Right renal pelvis (tissue), 4 donors: ENCODE data around the gene RTL5. TPM values are rescaled to one million over a fixed set of nuclear protein-coding genes. Genes with fewer than 3 reads are reported as not detected.

Experiments
- DNase-seq, 4 donors: peaks; one replicate each; pipeline ENCODE4 v3.0.0-alpha.2; 2013; ENCODE audit warnings: low read depth in 4 of 4, low spot score in 3 of 4, missing footprints in 1 of 4
- polyA plus RNA-seq, 4 donors: library from polyadenylated mRNA; unstranded; fragments of 120-200 nt; gene quantifications; one replicate each; pipeline ENCODE4 v1.2.1, GENCODE V29; 2013; ENCODE audit not compliant: insufficient read length in 4 of 4

The RTL5 gene
- polyA plus RNA-seq, 4 donors: 22.2 to 26.6 (median 23.7) TPM

- no peak for DNase-seq
These were observed 20.6 kb downstream of the RTL5 start for GRCh38 chrX:72110876-72111708.

DNA sequence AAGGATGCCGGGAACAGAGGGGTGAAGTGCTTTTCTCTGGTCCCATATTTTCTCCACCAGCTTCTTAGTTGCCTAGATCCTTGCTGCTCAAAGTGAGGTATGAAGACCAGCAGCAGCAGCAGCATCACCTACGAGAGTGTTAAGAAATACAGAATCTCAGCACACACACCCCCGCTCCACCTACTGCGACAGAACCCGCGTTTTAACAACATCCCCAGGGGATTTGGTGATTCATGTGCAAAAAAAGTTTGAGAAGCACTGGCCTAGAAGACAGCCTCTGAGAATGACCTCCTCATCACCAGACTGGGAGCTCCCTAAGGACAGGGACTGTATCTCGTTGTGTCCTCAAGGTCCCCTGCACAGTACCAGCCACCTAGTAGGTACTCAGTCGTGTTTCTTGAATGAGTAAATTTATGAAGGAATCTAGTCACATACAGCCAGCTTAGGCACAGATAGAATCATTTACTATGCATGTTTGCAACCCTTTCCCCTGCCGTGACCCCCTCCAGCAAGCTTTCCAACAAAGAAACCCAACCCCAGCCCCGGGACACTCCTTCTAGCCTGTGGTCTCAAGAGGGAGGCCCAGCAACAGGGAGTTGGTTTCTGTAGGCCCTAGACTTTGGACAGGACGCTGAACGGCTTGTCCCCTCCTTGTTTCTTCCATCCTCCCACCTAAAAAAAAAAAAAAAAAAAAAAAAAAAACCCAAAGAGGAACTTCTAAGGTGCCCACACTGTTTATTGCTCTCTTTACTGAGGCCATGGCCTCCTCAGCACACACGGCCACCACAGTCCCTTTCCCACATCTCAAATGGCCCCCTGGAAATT, 21.5 kb downstream of the RTL5 start:
- DNase-seq: no peak

DNA sequence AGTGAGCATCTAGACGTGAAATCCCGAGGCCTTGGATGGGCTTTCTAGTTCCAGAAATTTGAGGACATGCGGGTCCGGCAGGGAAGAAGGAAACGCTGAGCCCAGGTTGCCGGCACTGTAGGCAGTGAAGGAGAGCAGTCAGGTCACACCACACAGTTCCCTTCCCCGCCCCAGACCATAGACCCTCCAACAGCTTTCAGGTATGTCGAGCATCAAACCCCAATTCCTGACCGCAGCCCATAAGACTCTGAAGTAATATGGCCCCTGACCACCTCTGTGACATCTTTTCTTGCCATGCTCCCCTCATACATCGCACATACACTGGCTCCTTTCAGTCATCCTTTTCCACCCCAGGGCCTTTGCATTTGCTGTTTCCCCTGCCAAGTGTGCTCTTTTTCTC, 23.0 kb downstream of the RTL5 start:
- no peak for DNase-seq

- DNase-seq: no peak
These were observed 23.7 kb downstream of the RTL5 start for GRCh38 chrX:72107841-72108595.

- no peak for DNase-seq
These were observed 24.4 kb downstream of the RTL5 start for GRCh38 chrX:72107320-72107719.

- no peak for DNase-seq
These were observed 26.3 kb downstream of the RTL5 start for GRCh38 chrX:72105436-72105835.

DNA sequence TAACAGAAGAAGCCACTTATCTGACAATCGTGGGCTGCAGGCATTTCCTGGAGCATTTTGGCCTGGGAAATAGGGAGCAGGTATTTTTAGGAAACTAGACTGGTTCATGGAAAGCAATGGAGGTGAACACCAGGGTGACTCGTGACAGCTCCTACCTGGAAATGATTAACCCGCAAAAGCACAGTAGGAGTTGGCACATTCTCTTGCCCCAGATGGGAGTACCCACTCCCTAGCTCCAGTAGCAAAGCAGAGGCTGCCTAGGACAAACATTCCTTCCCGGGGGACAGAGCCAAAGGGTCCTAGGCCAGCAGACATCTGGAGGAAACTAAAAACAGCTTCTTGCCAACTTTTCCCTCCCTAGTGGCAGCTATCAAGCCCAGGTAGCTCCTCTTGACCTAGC, 29.0 kb downstream of the RTL5 start:
- peak in 1 of 4 donors; percentile 39 for DNase-seq

- no peak for DNase-seq
These were observed 29.6 kb downstream of the RTL5 start for GRCh38 chrX:72102126-72102525.

DNA sequence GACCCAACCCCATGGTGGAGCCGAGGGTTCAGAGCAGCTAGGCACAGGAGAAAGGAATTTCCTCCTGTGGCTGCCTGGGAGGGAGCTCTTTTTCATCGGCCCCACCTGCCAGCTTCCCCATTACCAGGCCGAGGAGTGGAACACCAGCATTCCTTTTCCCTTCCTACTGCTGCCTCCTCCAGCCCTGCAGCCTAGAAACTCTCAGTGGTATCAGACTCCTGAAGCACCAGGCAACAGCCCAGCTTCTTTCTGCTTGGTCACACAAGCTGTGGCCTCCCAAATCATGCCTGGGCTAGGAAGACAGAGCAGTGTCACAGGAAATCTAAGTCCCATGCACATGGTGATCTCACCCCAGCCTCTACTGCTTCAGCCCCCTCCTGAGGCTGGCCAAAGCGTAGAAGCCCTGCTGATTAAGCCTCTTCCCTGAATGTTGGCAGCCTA, 30.1 kb downstream of the RTL5 start:
- DNase-seq: no peak

GRCh38 chrX:72100824-72101351, 30.8 kb downstream of the RTL5 start:
- DNase-seq: no peak

- DNase-seq: no peak
These were observed 31.5 kb downstream of the RTL5 start for GRCh38 chrX:72100051-72100755.

- no peak for DNase-seq
These were observed 34.6 kb downstream of the RTL5 start for GRCh38 chrX:72097098-72097497.

GRCh38 chrX:72095370-72095769, 36.3 kb downstream of the RTL5 start:
- no peak for DNase-seq

DNA sequence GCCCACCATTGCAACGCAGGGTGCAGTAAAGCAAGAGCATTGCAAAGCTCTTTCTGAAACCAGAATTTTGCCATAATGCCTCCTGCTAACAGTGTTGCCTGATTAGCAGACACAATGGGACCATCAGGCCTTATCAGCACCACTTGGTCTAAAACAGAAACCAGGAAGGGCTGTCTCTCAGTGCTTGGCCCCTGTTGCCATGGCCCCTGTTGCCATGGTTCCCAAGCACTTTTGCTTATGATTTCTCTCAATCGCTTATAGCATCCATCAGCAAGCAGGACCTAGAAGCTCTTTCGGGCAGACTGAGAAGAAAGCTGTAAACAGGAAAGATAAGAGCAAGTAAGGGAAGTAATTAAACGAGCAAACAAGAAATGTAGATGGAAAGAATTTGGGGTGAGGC, 36.8 kb downstream of the RTL5 start:
- no peak for DNase-seq

GRCh38 chrX:72089254-72089653, 42.5 kb downstream of the RTL5 start:
- no peak for DNase-seq

DNA sequence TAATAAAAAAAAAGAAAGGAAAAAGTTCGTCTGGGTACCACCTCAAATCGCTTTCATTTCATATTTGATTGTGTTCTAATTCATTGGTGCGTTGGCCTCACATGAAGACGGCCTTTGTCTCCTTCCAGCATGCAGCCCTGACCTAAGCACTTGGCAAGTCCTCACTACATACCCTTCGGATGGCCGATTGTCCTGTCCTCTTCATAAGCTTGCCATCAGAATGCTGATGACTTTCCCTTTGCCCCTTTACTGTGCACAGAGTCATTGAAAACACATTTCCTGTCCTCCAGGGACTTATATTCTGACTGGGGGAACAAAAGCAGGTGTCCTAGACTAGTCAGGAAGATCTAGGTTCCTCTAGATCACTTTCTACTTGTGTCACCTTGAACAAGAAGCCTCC, 43.0 kb downstream of the RTL5 start:
- DNase-seq: no peak

DNA sequence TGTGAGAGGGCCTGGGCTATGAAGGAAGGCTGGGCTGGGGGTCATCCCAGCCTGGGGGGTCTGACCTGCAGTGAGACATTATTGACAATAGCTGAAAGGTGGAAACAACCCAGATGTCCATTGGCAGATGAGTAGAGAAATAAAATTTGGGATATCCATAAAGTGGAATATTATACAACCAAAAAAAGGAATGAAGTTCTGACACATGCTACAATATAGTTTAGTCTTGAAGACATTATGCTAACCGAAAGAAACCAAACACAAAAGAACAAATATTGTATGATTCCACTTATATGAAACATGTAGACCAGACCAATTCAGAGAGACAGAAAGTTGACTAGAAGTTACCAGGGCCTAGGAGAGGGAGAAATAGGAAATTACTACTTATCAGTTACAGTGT, 44.7 kb downstream of the RTL5 start:
- no peak for DNase-seq

DNA sequence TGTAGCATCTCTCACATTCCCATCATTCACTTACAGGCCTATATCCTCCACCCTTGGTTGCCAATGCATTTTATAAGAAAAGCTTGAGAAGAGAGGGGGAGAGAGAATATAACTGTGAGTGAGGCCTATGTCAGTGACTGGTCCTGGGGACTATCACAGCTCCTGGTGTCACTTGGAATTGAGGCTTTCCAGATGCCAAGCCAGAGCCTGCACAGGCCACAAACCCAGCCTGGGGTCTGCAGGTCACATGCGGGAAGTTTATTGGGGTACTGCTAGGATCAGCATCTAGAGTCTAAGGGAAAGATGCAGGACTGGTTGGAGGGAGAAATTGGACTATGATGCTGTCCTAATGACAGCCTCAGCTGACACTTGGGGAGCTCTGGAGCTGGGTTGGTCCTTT, 47.6 kb downstream of the RTL5 start:
- DNase-seq: no peak

DNA sequence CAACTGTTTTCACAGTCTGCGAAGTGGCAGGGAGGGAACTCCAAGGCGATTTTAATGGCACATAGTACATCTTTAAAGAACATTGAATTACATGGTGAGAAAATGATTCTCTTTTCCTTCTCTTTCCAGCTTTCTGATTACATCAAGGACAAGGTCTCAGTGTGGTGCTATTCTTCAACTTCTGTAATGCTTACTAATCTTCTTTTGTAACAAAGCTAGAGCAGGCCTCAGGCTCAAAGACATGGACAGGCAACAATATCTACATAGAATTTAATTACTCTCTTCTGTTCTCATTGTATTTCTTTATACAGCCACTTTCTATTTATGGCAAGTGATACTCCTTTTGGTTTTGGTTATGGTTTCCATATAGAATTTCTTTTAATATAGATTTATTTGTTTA, 48.4 kb downstream of the RTL5 start:
- DNase-seq: no peak

DNA sequence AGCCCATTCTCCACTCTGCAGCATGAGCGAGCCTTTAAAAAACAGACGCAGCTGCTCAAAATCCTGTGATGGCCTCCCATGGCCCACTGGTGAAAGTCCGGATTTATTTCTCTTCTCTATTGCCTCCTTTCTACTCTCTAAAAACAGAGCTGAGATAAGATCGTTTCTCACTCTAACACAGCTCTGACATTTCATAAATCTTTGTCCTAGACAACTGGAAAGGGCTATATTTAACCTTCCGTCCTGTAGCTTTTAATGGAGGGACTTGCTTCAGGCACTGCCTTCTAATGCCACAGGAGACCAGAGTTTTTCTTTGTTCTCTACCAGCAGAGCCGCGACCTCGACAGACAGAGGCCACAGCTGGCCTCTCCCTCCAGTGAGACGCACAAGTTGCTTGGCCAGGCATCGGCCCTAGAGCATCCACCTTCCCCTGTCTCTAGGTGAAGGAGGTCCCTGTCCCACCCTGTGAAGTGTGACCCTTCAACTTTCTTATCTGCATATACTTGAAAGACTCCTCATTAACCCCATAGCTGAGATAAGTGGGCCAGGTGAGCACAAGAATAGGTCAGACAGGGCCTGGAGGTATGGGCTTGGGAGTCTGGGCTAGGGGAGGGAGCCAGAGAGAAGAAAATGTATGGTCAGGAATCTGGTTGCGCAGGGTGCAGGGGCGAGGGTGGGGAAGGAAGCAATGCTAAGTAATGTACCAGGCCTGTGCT, 50.0 kb downstream of the RTL5 start:
- DNase-seq: no peak
